Stimulated activated CD8-positive, alpha-beta memory T cell treated with anti-CD3 and anti-CD28 coated beads, Interleukin-12 subunit alpha, Interleukin-12 subunit beta, amount 100 ng/mL, for 4 hours (primary cell): ENCODE data around the gene CYP19A1.

Source experiments
- DNase-seq: peaks from one replicate; pipeline ENCODE4 v3.0.0-alpha.2; 2020; ENCODE audit warnings: low read depth

CYP19A1 gene

DNA sequence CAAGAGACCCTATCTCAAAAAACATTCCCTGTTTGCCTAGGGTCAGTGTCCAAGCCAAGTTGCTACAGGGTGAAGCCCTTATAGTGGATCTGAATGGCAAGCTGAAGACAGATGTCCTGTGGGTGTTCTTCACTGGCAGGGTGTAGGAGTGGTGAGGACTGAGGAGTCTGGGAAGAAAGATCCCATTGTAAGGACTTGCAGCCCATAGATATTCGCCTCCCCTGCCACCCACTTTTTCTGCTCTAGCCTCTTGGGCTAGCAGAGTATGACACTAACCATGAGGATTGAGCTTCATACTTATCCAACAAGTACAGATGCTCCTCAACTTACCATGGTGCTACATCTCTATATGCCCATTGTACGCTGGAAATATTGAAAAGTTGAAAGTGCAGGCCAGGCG lies 13.2 kb downstream of the CYP19A1 start:
- no peak for DNase-seq

DNA sequence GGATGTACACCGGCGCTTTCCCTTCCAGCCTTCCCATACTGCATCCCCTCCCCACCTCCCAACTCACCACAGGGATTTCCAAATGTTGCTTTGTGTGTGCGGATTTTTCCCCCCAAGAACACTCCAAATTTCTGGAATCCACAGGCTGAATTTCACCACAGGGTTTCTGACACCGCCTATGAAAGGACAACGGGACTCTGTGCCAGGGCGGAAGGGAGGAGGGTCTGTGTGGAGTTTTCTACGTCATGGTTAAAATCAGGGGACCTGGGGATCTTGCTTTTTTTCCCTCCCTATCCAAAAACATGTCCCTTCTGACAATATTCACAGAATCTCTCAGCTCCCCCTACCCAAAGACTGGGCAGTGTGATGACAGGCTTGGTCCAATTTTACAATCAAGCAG lies 14.6 kb downstream of the CYP19A1 start:
- no peak for DNase-seq

DNA sequence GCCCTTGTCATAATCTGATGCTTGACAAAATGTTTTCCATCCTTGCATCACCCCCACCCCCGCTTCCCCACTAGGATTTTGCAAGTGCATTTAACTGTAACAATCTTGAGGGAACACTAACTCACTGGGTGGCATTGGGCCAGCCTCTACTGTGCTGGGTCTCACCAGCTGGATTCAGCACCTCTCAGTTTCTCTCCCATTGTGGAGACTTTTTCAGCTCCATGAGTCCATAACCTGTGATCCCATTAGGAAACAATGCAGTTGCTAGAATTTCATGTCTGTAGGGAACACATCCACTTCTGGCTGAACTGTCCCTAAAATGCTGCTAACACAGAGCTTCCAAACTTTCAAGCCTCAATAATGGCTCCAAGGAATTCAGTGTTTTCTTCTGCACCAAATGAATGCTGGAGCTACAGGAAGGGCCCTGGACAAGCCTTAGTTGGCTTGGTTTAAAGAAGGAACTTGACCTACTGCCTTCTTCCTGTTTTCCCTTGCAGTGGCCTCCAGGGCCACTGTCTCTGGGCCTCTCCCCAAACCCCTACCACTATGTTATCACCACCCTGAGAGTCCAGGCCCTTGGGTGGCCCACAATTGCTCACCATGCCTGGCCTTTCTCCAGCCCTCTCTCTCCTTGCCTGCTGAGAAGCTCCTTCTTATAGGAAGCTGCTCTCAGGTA lies 15.6 kb downstream of the CYP19A1 start:
- DNase-seq: no peak

DNA sequence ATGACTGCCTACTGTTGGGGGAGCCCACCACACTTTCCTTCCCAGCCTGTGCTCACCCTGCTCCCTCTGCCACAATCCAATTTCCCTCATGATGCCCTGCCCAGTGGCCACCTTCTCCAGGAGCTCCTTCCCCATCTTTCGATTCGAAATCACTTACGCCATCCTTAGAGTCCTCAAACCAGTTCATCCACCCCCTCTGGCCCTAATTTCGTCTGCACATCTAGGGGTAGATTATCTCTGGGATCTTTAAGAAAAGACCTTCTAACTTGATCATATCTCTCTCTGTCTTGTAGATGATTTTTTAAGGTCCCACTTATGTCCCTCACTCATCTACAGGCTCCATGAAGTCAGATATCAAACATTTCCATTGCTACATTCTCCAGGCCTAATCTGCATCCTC lies 17.1 kb downstream of the CYP19A1 start:
- no peak for DNase-seq

DNA sequence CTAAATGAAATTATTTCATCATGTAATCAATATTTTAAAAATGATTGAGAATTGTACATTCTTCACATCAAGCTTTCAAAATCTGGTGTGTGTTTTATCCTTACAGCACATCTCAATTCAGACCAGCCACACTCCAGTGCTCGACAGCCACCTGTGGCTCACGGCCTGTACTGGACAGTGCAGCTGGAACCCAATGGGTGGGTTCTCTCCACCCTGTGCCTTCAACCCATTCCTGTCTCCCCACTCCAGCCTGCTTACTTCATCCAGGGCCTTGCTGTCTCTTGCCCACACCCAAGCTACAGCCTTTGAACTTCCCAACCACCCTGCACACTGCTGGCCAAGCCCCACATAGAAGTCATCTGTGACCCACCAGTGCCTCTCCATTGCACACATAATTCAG lies 17.6 kb downstream of the CYP19A1 start:
- no peak for DNase-seq

DNA sequence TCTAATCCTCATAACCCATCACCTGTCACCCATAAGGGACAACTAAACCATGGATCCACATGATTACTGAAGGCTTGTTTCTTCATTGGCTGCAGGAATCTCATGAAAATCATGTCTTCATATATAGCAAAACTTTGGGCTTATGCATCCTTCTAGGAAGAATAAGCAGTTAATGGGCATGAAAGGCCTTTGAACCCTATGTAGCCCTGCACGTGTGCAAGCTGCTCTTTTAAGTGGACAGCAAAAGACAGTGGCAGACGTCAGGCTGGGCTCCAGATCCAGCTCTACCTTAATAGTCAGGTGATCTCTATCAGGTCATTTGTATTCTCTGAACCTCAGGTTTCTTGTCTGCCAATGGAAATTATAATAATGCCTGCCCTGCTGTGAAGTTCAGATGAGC lies 18.9 kb downstream of the CYP19A1 start:
- no peak for DNase-seq

DNA sequence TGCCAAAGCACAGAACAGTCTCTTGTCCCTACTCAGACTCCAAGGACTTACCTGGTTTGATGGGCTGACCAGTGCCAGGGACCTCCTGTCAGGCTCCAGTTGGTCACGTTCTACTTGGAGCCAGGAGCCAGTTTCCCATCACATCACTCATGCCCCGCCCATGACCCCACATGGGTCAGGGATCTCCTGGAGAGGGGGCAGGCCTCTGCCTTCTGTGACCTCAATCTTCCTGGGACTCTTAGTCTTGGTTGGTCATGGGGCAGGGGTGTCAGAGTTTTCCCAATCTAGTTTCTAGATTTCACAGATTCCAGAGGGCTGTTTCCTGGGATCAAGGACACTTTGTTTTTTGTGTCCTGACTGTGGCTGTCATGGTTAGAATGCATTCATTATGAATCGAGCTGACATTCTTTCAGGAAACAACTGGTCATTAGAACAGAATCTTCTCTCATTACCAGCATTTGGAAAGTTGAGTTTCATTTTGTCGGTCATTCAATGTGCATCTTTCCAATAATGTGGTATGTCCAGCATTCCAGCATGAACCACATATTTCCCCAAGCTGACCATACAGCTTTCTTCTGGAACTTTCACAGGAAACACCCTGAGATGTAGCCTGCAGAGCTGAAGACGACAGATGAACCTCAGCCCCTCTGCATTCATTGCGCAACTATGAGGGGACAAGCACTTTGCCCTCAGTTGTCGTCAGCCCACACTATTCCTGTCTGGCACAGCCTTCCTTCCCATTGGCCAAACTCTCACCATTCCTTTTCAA lies 19.8 kb downstream of the CYP19A1 start:
- DNase-seq: no peak

DNA sequence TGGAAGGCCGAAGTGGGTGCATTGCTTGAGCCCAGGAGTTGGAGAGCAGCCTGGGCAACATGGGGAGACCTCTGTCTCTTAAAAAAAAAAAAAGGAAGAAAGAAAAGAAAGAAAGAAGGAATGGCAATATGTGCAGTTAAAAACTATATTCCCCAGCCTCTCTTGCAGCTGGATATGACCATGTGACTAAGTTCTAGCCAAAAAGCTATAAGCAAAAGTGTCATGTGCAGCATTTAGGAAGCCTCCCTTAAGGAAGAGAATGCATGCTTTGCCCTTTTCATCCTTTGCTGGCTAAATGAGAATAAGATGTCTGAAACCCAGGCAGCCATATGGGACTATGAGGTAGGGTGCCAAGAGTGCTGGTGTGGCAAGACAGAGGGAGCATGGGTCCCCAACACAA lies 21.8 kb downstream of the CYP19A1 start:
- no peak for DNase-seq

DNA sequence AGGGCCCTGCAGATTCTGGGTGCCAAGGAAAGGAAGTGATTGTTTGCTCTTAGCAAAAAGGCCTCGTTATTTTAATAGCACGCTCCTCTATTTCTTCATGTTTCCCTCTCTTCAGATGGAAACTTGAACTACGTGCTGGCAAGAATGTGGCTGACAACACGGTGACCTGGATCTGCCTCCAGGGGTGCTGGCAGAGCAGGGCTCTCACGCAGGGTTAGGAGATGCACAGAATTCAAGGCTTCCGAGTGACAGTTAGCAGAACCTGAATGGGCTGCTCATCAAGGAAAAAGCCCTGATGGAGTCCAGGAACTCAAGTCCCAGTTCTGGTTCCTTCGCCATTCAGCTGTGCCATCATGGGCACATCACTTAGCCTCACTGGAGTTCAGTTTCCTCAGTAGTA lies 22.7 kb downstream of the CYP19A1 start:
- DNase-seq: no peak

DNA sequence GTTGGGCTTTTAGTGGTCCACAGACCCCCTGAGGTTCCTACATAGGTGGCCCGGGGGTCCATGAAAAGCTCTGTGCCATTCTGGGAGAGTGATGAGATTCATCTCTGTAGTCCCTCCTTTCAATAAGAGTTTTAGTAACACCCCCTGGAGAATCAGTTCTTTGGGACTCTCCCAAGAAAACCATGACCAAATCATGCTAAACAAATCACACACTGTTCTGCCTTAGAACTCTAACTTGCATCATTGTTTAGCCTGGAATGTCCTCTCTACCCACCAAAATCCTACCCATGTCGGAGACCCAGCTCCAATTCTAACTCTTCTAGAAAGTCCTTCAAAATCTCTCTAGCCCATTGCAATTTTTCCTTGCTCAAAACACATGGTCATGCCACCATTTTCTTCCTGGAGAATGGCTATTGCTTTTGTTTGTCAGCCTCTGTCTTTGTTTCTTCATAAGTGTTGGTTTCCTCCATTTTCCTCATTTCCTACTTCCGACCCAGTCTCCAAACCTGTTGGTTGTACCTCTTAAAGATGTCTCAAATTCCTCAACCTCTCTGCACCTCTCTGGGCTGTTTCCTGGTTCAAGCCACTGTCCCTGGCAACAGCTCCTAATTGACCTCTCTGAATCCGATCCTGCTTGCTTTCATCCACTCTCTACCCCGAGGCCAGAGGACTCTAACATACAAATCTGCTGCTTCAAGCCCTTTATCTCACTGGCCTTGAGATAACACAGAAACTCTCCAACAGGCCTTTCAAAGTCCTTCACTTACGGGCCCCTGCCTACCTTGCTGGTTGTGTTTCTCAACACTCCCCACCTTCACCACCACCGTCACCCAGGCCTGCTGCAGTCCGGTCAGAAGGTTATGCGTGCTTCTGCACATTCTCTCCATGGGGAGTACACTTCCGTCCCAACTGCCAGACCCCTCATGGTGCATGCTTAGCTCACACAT lies 23.7 kb downstream of the CYP19A1 start:
- DNase-seq: no peak

DNA sequence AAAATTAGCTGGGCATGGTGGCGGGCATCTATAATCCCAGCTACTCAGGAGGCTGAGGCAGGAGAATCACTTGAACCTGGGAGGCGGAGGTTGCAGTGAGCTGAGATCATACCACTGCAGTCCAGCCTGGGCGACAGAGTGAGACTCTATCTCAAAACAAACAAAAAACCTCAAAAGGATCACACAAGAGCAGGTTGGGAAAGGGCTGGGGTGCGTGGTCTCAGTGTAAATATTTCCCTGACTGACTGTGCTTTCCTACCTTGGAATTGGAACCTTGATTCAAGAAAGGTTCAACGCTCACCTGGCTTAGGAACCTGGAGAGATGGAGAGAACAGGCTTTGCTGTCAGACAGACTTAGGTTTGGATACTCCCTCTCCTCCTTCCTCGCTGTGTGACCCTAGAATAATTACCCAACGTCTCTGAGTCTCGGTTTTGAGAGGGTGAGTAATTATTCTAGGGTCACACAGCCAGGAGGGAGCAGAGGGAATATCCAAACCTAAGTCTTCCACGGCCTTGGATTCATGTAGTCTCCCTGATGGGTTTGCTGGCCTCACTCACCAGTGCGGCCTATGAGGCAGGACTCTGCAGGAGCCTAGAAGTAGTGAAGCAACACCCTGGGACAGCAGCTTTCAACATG lies 24.6 kb downstream of the CYP19A1 start:
- DNase-seq: no peak

DNA sequence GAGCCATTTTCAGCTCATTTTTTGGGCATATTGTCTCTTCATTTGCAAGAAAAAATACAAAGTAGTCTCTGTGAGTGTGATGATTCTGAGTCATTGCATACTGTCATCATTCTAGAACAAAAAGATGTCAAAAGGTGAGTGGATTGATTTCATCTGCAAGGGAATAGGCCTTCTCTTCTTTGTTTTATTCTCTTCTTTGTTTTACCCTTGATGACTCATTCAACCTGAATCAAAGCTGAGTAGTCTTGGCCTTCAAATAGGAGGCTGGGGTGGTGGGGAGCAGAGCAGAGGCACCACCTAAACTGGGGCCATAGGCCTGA lies 25.4 kb downstream of the CYP19A1 start:
- no peak for DNase-seq

DNA sequence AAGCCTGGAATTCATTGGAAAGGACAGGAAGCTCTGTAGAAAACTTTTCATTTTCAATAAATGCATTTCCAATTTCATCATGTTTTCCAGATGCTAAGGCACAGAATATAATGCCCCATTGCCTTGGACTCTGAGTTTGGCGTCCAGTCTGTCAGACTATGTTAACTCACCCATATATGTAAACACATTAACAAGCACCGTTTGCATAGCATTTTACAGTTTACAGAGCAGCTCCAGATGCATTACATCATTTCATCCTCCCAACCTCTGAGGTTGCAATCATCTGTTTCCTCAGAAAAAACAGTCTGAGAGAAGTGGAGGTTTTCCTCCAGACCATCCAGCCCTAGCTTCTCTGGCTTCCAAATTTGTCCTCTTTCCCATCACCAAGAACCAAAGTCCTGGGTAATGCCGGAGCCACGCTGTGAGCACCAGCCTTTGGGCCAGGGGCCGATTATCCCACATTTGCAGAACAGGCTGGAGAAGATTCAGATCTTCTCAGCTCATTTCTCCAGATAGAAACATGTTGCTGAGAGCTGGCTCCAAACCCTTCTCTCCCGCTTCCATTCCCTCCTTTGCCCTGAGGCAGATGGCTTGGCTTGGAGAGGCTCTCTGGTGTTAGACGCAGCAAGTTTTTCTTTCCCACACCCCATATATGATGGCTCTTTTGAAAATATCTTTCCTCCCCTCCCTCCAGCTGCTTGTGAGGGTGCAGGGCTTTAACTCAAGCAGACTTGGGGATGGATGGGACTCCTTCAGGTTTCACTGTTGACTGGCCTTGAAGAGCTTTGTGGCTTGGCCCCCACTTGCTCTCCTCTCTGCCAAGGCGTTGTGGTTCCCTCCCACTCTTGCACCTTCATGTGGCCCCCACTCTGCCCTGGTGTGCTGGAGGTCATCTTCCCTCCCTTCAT lies 26.0 kb downstream of the CYP19A1 start:
- DNase-seq: no peak

DNA sequence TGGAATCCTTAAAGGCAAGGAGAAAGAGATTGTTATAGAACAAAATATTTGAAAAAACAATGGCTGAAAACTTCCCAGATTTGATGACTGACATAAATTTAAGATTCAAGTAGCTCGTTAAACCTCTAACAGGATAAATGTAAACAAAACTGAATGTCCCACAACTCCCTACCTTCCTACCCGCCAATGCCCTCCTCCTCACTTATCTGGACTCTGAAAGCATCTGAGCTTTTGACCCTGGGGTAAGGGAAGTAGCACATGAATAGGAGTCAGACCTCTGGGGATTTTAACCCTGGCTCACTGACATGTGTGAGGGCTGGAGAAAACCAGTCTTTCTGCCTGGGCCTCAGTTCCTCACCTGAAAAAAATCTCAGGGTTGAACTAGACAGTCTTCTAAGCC lies 26.9 kb downstream of the CYP19A1 start:
- no peak for DNase-seq

DNA sequence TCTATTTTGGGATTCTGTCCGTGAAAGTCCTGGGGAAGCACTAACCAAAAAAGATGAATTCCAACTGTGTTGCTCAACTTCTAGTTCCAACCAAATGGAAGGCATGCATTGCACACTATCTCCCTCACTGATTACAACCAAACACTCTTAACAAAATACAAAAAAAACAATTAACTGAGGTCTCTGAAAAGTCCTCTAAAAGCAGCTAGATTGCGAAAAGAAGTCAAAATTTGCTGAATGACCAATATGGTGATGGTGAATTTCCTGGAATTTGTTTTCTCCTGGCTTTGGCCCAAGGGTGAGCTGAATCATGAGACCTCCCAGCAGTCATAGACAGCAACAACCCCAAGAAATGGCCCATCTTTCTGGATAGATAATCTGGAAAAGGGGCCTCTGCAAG lies 28.3 kb downstream of the CYP19A1 start:
- DNase-seq: no peak

DNA sequence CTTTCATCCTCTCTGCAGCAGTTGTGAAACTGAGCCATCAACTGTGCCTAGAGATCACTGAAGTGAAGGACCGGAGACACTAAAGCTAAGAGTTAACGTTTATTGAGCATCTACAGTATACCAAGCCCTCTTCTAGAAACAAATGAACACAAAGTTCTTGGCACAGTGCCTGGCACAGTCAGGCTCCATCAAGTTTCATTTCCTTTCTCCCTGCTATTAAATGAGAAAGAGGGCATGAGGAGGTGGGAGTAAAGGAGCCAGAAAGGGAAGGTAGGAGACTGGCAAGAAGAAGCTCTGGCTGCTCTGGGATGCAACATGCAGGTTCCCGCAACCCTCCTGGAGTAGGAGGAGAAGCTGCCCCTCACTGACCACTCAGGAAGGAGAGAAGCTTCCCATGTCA lies 30.6 kb downstream of the CYP19A1 start:
- DNase-seq: no peak

DNA sequence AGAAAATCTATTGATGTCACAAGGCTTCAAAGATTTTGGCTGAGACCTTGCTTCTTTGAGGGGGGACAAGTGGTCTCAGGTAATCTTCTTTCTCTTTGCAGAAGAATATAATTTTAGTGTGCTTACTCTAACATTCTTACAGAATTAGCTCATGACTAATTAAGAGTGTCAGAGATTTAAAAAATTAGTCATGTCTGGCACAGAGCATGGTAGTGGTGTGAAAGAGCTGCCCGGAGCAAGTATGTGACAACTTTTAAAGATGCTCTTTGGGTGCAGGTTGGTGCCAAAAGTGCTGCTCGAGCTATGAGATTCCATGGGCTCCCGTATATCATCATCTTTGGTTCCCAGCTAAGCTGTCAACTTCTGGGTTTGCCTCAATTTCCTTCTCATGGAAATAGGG lies 31.1 kb downstream of the CYP19A1 start:
- no peak for DNase-seq

DNA sequence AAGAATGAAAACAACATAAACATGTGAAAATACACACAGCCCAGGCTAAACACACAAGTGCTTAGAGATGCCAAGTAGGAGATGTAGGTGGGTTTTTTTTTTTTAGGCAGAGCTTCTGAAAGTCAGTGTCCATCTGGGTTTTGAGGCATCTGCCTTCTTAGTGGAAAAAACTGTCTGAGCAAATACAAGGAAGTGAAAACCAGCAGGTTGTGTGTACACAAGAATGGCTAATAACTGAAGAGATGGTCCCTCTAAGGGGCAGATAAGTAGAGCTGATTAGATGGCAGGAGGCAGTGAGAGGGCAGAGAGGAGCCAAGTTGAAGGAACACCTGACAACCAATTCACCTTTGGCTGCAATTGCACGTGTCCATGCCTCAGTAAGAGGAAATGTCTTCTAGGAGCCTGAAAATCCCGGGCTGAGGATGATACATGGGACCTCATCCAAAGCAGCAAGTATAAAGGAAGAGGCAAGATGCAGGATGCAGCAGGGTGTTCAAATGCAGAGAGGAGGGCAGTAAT lies 34.9 kb downstream of the CYP19A1 start:
- no peak for DNase-seq

DNA sequence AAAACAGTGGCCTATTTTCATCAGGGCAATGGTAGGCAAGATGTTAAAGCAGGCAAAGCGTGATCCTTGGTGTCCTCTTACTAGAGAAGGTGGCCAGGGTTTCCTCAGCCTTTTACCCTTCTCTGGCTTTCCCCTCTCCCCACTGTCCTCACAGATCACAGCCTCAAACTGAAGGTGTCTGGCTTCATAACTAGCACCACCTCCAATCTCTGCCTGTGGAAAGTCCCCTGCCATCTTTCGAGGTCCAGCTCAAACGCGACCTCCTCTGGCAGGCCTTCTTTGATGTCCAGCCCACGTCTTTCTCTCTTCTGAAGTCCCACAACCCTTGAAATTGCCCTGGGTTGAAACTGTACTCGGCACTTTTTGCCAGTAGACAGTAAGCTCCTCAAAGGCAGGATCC lies 35.9 kb downstream of the CYP19A1 start:
- no peak for DNase-seq

DNA sequence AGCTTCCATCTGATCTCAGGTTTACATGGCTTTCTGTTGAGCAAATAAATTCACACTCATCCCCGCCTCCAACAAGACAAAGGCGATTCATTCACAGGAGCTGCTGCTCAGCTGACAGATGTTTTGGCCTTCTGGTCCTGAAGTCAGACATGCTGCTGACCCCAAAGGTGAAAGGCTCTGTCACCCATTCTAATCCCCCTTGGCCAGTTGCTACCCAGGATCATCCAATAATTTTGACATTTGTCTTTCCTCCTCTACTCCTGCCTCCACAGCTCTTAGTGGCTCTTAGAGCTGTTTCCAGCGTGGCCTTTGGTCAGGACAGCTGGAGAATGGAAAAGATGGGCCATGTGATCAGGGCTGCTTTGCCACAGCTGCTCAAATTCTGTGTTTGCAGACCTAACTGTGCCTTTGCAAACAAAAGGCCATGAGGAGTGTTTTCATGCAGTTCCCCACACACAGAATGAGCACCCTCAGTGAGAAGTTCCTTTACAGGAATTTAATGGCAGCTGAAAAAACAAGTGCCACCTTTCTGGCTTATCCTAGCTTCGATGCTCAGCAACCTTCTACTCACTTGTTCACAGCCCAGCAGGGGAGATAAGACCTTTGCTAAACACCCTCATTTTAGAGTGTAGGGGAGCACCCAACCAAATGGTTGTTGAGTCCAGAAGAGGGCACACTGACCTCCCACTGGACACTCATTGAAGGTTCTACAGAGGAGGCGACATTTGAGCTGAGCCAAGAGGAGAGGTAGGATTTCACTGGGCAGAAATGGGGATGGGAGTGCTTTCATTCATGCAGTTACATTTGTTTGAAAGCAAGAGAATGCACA lies 39.0 kb downstream of the CYP19A1 start:
- no peak for DNase-seq
